Vagina (tissue), 2 donors: ENCODE data around the gene CIAO1.

ENCODE experiments used
- CTCF ChIP-seq, 3 experiments: fragments of 450-650 bp in 2 of 3; fragments of 200-600 bp in 1 of 3; sonication (generic) in 1 of 3; IDR thresholded peaks; one replicate each; pipeline ENCODE4 v1.5.1; 2017 to 2019; ENCODE audit warnings: antibody characterized with exemption in 3 of 3, mild to moderate bottlenecking in 2 of 3, moderate library complexity in 2 of 3
- POLR2A ChIP-seq, 2 donors: fragments of 450-650 bp; IDR thresholded peaks; one replicate each; pipeline ENCODE4 v1.6.1; 2017; ENCODE audit warnings: antibody characterized with exemption in 2 of 2, mild to moderate bottlenecking in 2 of 2, moderate library complexity in 2 of 2

GRCh38 chr2:96247009-96247408 lies 19.0 kb upstream of the CIAO1 start:
- no peak for TF ChIP-seq POLR2A (IDR thresholded peaks at IDR 0.05)
- TF ChIP-seq CTCF (IDR thresholded peaks at IDR 0.05) = no peak
